A549 treated with AZD2906 at 1 μM for 4 hours (cell line): ENCODE measurements around the gene OR8B2. TPM values are rescaled to one million over a fixed set of nuclear protein-coding genes. Genes with fewer than 3 reads are reported as not detected.

ENCODE experiments used
- total RNA-seq: library from RNA; stranded (reverse); fragments of 200-300 nt; extraction: Qiagen RNA extraction; gene quantifications from 5 replicates; pipeline ENCODE4 v1.2.3, GENCODE V29; 2022

Gene OR8B2
- not detected in 5 replicates for total RNA-seq

DNA sequence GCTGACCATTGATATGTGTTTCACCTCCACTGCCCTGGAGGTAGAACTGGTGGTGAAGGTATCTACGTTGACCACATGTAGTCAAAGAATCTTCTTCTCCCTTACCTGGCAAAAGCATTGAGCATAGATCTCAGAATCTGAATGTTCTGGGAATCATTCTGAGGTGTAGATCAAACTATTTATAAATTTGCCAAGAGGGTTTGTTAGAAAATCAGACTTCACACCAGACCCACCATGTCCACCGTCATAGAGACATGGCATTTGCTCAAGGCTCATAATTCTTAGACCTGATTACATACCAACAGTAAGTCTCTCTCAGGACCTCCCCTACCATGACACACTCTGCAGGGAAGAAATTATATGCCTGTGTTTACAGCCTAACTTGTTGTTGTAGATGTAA lies at the start of gene OR8B2:
TSS of gene OR8B2 (minus strand) at position 101 of the 400 bp plus-strand sequence. CDS start 1,156 bp downstream, outside the sequence.

GRCh38 chr11:124424384-124424921 lies 40.2 kb upstream of the OR8B2 start, which contains the start of gene OR8B4:
TSS of gene OR8B4 (minus strand) at chr11:124424871. CDS start at chr11:124424871, 0 bp downstream.

DNA sequence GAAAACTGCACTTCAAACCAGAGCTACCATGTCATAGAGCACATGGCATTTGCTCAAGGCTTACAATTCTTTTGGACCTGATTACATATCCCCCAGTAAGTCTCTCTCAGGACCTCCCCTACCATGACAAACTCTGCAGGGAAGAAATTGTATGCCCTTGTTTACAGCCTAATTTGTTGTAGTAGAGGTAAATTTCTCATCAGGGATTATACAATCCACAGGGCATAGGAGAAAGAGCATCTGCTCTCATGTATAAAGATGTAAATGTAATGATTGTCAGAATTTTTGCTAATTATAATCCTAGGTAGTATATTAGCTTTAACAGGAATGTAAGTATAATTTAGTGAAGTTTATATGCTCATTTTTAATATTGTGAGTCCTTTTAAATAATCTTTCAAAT lies 14.6 kb upstream of the OR8B2 start, which contains the start of gene OR8B3:
TSS of gene OR8B3 (minus strand) at position 101 of the 400 bp plus-strand sequence. CDS start 1,673 bp downstream, outside the sequence.

Other genes with a start within 250 kb of the OR8B2 start
- gene OR10D3, start 201.2 kb downstream of the OR8B2 start, total RNA-seq, result not detected in 5 replicates
- gene OR8G1, start 143.4 kb downstream of the OR8B2 start, total RNA-seq, result not detected in 5 replicates
- gene OR8G5, start 128.1 kb downstream of the OR8B2 start, total RNA-seq, result not detected in 5 replicates
- gene OR8D1, start 70.5 kb downstream of the OR8B2 start, total RNA-seq, result not detected in 5 replicates
- gene OR8D2, start 64.3 kb downstream of the OR8B2 start, total RNA-seq, result not detected in 5 replicates
- not detected in 5 replicates for gene OR8B3, start 14.5 kb upstream of the OR8B2 start, total RNA-seq
- gene OR8B4, start 40.4 kb upstream of the OR8B2 start, total RNA-seq, result not detected in 5 replicates
- gene OR8B8, start 61.2 kb upstream of the OR8B2 start, total RNA-seq, result not detected in 5 replicates
- gene OR8B12, start 159.2 kb upstream of the OR8B2 start, total RNA-seq, result not detected in 5 replicates
- not detected in 5 replicates for gene OR8A1, start 185.5 kb upstream of the OR8B2 start, total RNA-seq
- not detected in 5 replicates for gene PANX3, start 226.9 kb upstream of the OR8B2 start, total RNA-seq
- 14.8 to 17.1 TPM (median 15.2 TPM) in 5 replicates for gene TBRG1, start 238.4 kb upstream of the OR8B2 start, total RNA-seq